WTC11 (cell line): ENCODE data around the gene TIFAB. TPM values are rescaled to one million over a fixed set of nuclear protein-coding genes. Genes with fewer than 3 reads are reported as not detected.

Source experiments
- ATAC-seq: fragments of 200-7000 bp; cut with Tn5 transposase; 2 replicates; pipeline ENCODE4 v1.10.0; 2021; ENCODE audit warnings: mild to moderate bottlenecking, moderate library complexity
- CTCF ChIA-PET: fragments of 300-600 bp; sonication (Branson Sonifier 250); formaldehyde crosslinking; loops from one replicate; lab custom pipeline; 2021; ENCODE audit warnings: antibody characterized with exemption; lab: Charles Lee
- POLR2A ChIA-PET: fragments of 350-600 bp; sonication (Branson Sonifier 250); formaldehyde crosslinking; loops from one replicate; lab custom pipeline; 2021; ENCODE audit warnings: antibody characterized with exemption; lab: Charles Lee
- DNase-seq: peaks from one replicate; pipeline ENCODE4 v3.0.0; 2021; ENCODE audit warnings: low spot score
- H3K27ac Mint-ChIP-seq: 2 replicates; pipeline ENCODE4 v1.8.0; 2021; ENCODE audit warnings: mixed read lengths
- H3K27me3 Mint-ChIP-seq: 2 replicates; pipeline ENCODE4 v1.8.0; 2021; ENCODE audit warnings: low read depth, mild to moderate bottlenecking, moderate library complexity, mixed read lengths
- H3K36me3 Mint-ChIP-seq: 2 replicates; pipeline ENCODE4 v1.8.0; 2021; ENCODE audit warnings: mixed read lengths
- H3K4me1 Mint-ChIP-seq: 2 replicates; pipeline ENCODE4 v1.8.0; 2022; ENCODE audit warnings: mixed read lengths
- H3K4me3 Mint-ChIP-seq: 2 replicates; pipeline ENCODE4 v1.8.0; 2021; ENCODE audit warnings: mild to moderate bottlenecking, moderate library complexity, mixed read lengths
- H3K9me3 Mint-ChIP-seq: 2 replicates; pipeline ENCODE4 v1.8.0; 2021; ENCODE audit warnings: mixed read lengths
- CBFB ChIP-seq: sonication (generic); formaldehyde crosslinking; IDR thresholded peaks from 2 replicates; pipeline ENCODE4 v1.8.1; 2022; ENCODE audit warnings: mild to moderate bottlenecking, low read depth, missing genetic modification reagents
- CREB1 ChIP-seq: sonication (generic); formaldehyde crosslinking; IDR thresholded peaks from 2 replicates; pipeline ENCODE4 v1.8.0; 2023; ENCODE audit warnings: mild to moderate bottlenecking, missing genetic modification reagents
- ERG ChIP-seq: fragments of 250-450 bp; sonication (Bioruptor Pico); IDR thresholded peaks from 2 replicates; pipeline ENCODE4 v1.8.0; 2021; ENCODE audit warnings: mild to moderate bottlenecking
- ESRRA ChIP-seq: sonication (generic); formaldehyde crosslinking; IDR thresholded peaks from 2 replicates; pipeline ENCODE4 v1.8.1; 2022; ENCODE audit warnings: mild to moderate bottlenecking, missing genetic modification reagents, borderline replicate concordance
- GABPB1 ChIP-seq: sonication (generic); formaldehyde crosslinking; IDR thresholded peaks from 2 replicates; pipeline ENCODE4 v1.8.1; 2023; ENCODE audit warnings: mild to moderate bottlenecking, missing genetic modification reagents
- IRF2 ChIP-seq: sonication (generic); formaldehyde crosslinking; IDR thresholded peaks from 2 replicates; pipeline ENCODE4 v1.8.0; 2022; ENCODE audit warnings: low read depth, missing genetic modification reagents, borderline replicate concordance
- NFE2L1 ChIP-seq: sonication (generic); formaldehyde crosslinking; IDR thresholded peaks from 2 replicates; pipeline ENCODE4 v1.8.1; 2023; ENCODE audit warnings: missing genetic modification reagents
- NR3C1 ChIP-seq: sonication (generic); formaldehyde crosslinking; conservative IDR thresholded peaks from 2 replicates; pipeline ENCODE4 v1.8.1; 2023; ENCODE audit warnings: low read depth, mild to moderate bottlenecking, missing genetic modification reagents
- PRDM15 ChIP-seq: sonication (generic); formaldehyde crosslinking; IDR thresholded peaks from 2 replicates; pipeline ENCODE4 v1.8.0; 2022; ENCODE audit warnings: missing genetic modification reagents
- SMAD3 ChIP-seq: sonication (generic); formaldehyde crosslinking; IDR thresholded peaks from 2 replicates; pipeline ENCODE4 v1.8.0; 2022; ENCODE audit warnings: missing genetic modification reagents, mild to moderate bottlenecking, borderline replicate concordance
- STAT6 ChIP-seq: sonication (generic); formaldehyde crosslinking; conservative IDR thresholded peaks from 2 replicates; pipeline ENCODE4 v1.8.1; 2023; ENCODE audit warnings: mild to moderate bottlenecking, low read depth, missing genetic modification reagents, moderate library complexity
- TCF7 ChIP-seq: sonication (generic); formaldehyde crosslinking; IDR thresholded peaks from 2 replicates; pipeline ENCODE4 v1.8.0; 2022; ENCODE audit warnings: mild to moderate bottlenecking, low read depth, missing genetic modification reagents, moderate library complexity
- TP53 ChIP-seq: sonication (generic); formaldehyde crosslinking; IDR thresholded peaks from 2 replicates; pipeline ENCODE4 v1.8.1; 2023; ENCODE audit warnings: mild to moderate bottlenecking, missing genetic modification reagents
- ZNF219 ChIP-seq: sonication (generic); formaldehyde crosslinking; IDR thresholded peaks from 2 replicates; pipeline ENCODE4 v1.8.0; 2023; ENCODE audit warnings: missing genetic modification reagents, mild to moderate bottlenecking, borderline replicate concordance
- ZNF396 ChIP-seq: fragments of 250-450 bp; sonication (Bioruptor Pico); IDR thresholded peaks from 2 replicates; pipeline ENCODE4 v1.8.0; 2021; ENCODE audit warnings: mild to moderate bottlenecking, moderate library complexity, borderline replicate concordance
- total RNA-seq: library from RNA; stranded (reverse); gene quantifications from 3 replicates; pipeline ENCODE4 v1.2.3, GENCODE V29; 2021

TIFAB gene
- total RNA-seq, 1 experiment from 2014 or later, result not detected

GRCh38 chr5:135437796-135438560 lies 14.2 kb downstream of the TIFAB start:
- H3K4me1 Mint-ChIP-seq, result peaks cover 9% of the 10 kb centered on the region
- no peak overlapping the region for H3K4me3 Mint-ChIP-seq
- H3K9me3 Mint-ChIP-seq, result no peaks in the 10 kb centered on the region
- TF ChIP-seq ZNF396 (CRISPR knock-in tag) (no peak), CREB1 (CRISPR knock-in tag) (no peak), NFE2L1 (CRISPR knock-in tag) (no peak), IRF2 (CRISPR knock-in tag) (no peak), PRDM15 (CRISPR knock-in tag) (no peak), ZNF219 (no peak), GABPB1 (CRISPR knock-in tag) (no peak), ESRRA (no peak), SMAD3 (CRISPR knock-in tag) (no peak), ERG (CRISPR knock-in tag) (no peak), STAT6 (CRISPR knock-in tag) (no peak), TCF7 (CRISPR knock-in tag) (no peak), TP53 (CRISPR knock-in tag) (no peak)
- CTCF ChIA-PET, result interaction anchor here (1.2 to 4.8 kb wide), 4 partner anchors 13 to 28 kb away, joined by 3 to 32 read pairs (median 16); no protein-coding TSS in a partner anchor
- POLR2A ChIA-PET, result no interaction called here
- no peaks in the 10 kb centered on the region for H3K27me3 Mint-ChIP-seq
- no peak for ATAC-seq
- DNase-seq, result no peak
- H3K27ac Mint-ChIP-seq, result no peak overlapping the region
- H3K36me3 Mint-ChIP-seq, result no peaks in the 10 kb centered on the region

- H3K4me3 Mint-ChIP-seq, result no peak overlapping the region
- no peaks in the 10 kb centered on the region for H3K27me3 Mint-ChIP-seq
- ATAC-seq (no peak), DNase-seq (no peak)
- no peak overlapping the region for H3K27ac Mint-ChIP-seq
- CTCF ChIA-PET, result interaction anchor here (2.3 to 4.8 kb wide), 2 partner anchors 12 to 25 kb away, joined by 9 to 32 read pairs; no protein-coding TSS in a partner anchor
- H3K9me3 Mint-ChIP-seq, result no peaks in the 10 kb centered on the region
- TF ChIP-seq CBFB (CRISPR knock-in tag) (no peak), NR3C1 (no peak)
- POLR2A ChIA-PET, result no interaction called here
- H3K36me3 Mint-ChIP-seq, result no peaks in the 10 kb centered on the region
- H3K4me1 Mint-ChIP-seq, result peaks cover 9% of the 10 kb centered on the region
Observed at GRCh38 chr5:135437422-135437795, 14.7 kb downstream of the TIFAB start.
